Naive thymus-derived CD4-positive, alpha-beta T cell (primary cell): Measurements from ENCODE around the gene LPCAT1. TPM values are rescaled to one million over a fixed set of nuclear protein-coding genes. Genes with fewer than 3 reads are reported as not detected.
"Not testable (repeated sequence)": the region's sequence is repeated elsewhere in the genome, so short reads cannot be mapped to it uniquely, and the experiment has no call there.

ENCODE experiments used
- ATAC-seq: fragments of 150-1000 bp; cut with Tn5 transposase; 2 replicates; pipeline ENCODE4 v1.10.0; 2021; ENCODE audit warnings: mild to moderate bottlenecking, moderate library complexity
- CTCF ChIA-PET: fragments of 350-600 bp; sonication (Branson Sonifier 250); formaldehyde crosslinking; loops from one replicate; lab custom pipeline; 2021; ENCODE audit warnings: antibody characterized with exemption; lab: Charles Lee
- POLR2A ChIA-PET: fragments of 350-600 bp; sonication (Branson Sonifier 250); formaldehyde crosslinking; loops from one replicate; lab custom pipeline; 2021; ENCODE audit warnings: antibody characterized with exemption, inconsistent platforms; lab: Charles Lee
- DNase-seq, 9 donors: peaks; one replicate each; pipeline versions ENCODE4 v3.0.0 to v3.0.0-alpha.2; 2020 to 2022; ENCODE audit warnings: mixed read lengths in 1 of 9
- H3K27ac ChIP-seq: one replicate; pipeline ENCODE4 v1.7.0; 2013; ENCODE audit warnings: mild to moderate bottlenecking, low read depth, low read length, moderate library complexity
- H3K27me3 ChIP-seq, 2 donors: one replicate each; pipeline ENCODE4 v1.7.0; 2013; ENCODE audit warnings: low read length in 2 of 2, mild to moderate bottlenecking in 2 of 2, moderate library complexity in 2 of 2; ENCODE audit not compliant: control insufficient read depth in 2 of 2, insufficient read depth in 2 of 2
- H3K36me3 ChIP-seq, 3 experiments: 1 replicate in 2 of 3; 2 replicates in 1 of 3; pipeline ENCODE4 v1.7.0; 2013; ENCODE audit warnings: low read length in 3 of 3, mild to moderate bottlenecking in 3 of 3, moderate library complexity in 1 of 3; ENCODE audit not compliant: insufficient read depth in 3 of 3, control insufficient read depth in 2 of 3
- H3K4me1 ChIP-seq, 2 donors: one replicate each; pipeline ENCODE4 v1.7.0; 2013; ENCODE audit warnings: low read length in 2 of 2, mild to moderate bottlenecking in 2 of 2, moderate library complexity in 1 of 2; ENCODE audit not compliant: control insufficient read depth in 2 of 2, insufficient read depth in 2 of 2
- H3K4me3 ChIP-seq: 2 replicates; pipeline ENCODE4 v1.7.0; 2013; ENCODE audit warnings: mild to moderate bottlenecking, low read length
- H3K9me3 ChIP-seq, 3 experiments: 1 replicate in 2 of 3; 2 replicates in 1 of 3; pipeline ENCODE4 v1.7.0; 2013; ENCODE audit warnings: low read length in 3 of 3; ENCODE audit not compliant: control insufficient read depth in 2 of 3
- H3K27ac Mint-ChIP-seq, 9 donors: one replicate each; pipeline ENCODE4 v1.8.0; 2020 to 2022; ENCODE audit warnings: mixed read lengths in 9 of 9, mild to moderate bottlenecking in 8 of 9, moderate library complexity in 5 of 9, inconsistent platforms in 2 of 9
- H3K27me3 Mint-ChIP-seq, 5 donors: one replicate each; pipeline ENCODE4 v1.8.0; 2021 to 2022; ENCODE audit warnings: mixed read lengths in 5 of 5, mild to moderate bottlenecking in 1 of 5
- H3K36me3 Mint-ChIP-seq, 5 donors: one replicate each; pipeline ENCODE4 v1.8.0; 2020 to 2022; ENCODE audit warnings: mixed read lengths in 5 of 5, mild to moderate bottlenecking in 3 of 5, inconsistent platforms in 1 of 5
- H3K4me1 Mint-ChIP-seq, 7 donors: one replicate each; pipeline ENCODE4 v1.8.0; 2020 to 2022; ENCODE audit warnings: mixed read lengths in 7 of 7, mild to moderate bottlenecking in 3 of 7, inconsistent platforms in 1 of 7
- H3K4me3 Mint-ChIP-seq, 10 donors: one replicate each; pipeline ENCODE4 v1.8.0; 2020 to 2022; ENCODE audit warnings: mild to moderate bottlenecking in 10 of 10, mixed read lengths in 10 of 10, moderate library complexity in 6 of 10, inconsistent platforms in 2 of 10
- H3K9me3 Mint-ChIP-seq, 11 donors: one replicate each; pipeline ENCODE4 v1.8.0; 2020 to 2022; ENCODE audit warnings: mixed read lengths in 11 of 11, mild to moderate bottlenecking in 4 of 11, inconsistent platforms in 1 of 11, moderate library complexity in 1 of 11
- intact Hi-C, 2 donors: fragments of 100-400 bp; cut with micrococcal nuclease; formaldehyde crosslinking; loops; one replicate each; pipeline ENCODE4 v1.15.1; 2023
- polyA plus RNA-seq, 2 donors: library from polyadenylated mRNA; unstranded; fragments of 300-500 nt; fragmentation: Illumina TruSeq; gene quantifications; one replicate each; pipeline ENCODE4 v1.2.3, GENCODE V29; 2021
- total RNA-seq, 6 experiments: library from RNA in 5 of 6; stranded (reverse) in 5 of 6; gene quantifications; 1 replicate in 5 of 6; 2 replicates in 1 of 6; pipeline ENCODE4 v1.2.3 and lab custom pipeline; 2021 to 2026

LPCAT1 gene, protein sequence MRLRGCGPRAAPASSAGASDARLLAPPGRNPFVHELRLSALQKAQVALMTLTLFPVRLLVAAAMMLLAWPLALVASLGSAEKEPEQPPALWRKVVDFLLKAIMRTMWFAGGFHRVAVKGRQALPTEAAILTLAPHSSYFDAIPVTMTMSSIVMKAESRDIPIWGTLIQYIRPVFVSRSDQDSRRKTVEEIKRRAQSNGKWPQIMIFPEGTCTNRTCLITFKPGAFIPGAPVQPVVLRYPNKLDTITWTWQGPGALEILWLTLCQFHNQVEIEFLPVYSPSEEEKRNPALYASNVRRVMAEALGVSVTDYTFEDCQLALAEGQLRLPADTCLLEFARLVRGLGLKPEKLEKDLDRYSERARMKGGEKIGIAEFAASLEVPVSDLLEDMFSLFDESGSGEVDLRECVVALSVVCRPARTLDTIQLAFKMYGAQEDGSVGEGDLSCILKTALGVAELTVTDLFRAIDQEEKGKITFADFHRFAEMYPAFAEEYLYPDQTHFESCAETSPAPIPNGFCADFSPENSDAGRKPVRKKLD
- total RNA-seq (10 to 100 TPM; 29.4 to 89.4 (median 49.7) TPM), polyA plus RNA-seq (10 to 100 TPM in 1 of 2 donors, 1 to 10 TPM in 1; 9.9 to 23.5 TPM), total RNA-seq (lab: John Stamatoyannopoulos, UW) (26.9 reads per million, percentile 57 among the genes with 10 or more reads in this experiment)

DNA sequence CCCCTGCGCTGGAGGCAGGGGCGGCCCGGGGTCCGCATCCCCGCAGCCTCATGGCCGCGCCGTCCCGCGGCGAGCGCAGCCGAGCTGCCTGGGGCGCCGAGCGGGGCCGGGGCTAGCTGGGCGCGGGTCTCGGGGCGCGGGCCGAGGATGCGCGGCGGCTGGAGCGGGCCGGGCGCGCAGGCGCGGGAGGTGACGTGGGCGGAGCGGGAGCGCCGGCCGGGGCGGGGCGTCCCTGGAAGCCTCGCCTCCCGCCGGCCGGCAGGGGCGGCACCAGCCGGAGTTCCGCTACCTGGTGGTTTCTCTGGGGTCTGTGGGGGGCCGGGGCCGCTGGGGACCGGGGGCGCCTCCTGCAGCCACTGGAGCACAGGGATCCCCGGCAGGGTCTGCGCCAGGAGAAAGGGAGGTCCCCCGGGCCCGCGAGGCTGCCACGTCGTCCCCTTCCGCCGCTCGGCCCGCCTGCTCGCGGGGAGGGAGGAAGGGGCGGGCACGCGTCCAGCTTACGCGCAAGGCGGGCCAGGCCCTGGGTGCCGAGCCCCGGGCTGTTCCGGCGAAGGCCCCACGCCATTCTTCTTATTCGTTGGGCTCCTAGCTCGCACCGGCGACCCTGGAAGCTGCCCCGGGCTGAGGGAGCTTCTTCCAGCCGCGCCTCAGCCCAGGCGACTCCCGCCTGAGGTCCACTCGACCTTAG lies at the start of gene LPCAT1:
TSS of gene LPCAT1 (minus strand) at position 168 of the 688 bp plus-strand sequence. CDS start at position 52, 116 bp downstream.
- intact Hi-C loops, result loop anchor here (1.0 to 10.0 kb wide), 7 partner anchors 12 to 278 kb away; partner anchors contain the start of genes CLPTM1L (in 1 of the 2) and NDUFS6 (in 1 of the 2)
- peaks cover 13 to 30% of the 10 kb centered on the region in 2 donors for H3K4me1 ChIP-seq
- Mint-ChIP-seq H3K27ac (peak within 1 kb of the TSS in 6 of 9 donors; percentile 33 to 77 (median 69)), H3K36me3 (peaks cover 0 to 4% (median 0%) of the 10 kb centered on the region in 5 donors), H3K4me1 (peaks cover 13 to 30% (median 19%) of the 10 kb centered on the region in 7 donors), H3K27me3 (peaks cover 0 to 8% (median 0%) of the 10 kb centered on the region in 5 donors), H3K4me3 (peak within 1 kb of the TSS; percentile 73 to 89 (median 83)), H3K9me3 (no peaks in the 10 kb centered on the region)
- peaks cover 0 to 15% (median 0%) of the 10 kb centered on the region in 3 experiments for H3K36me3 ChIP-seq
- no peaks in the 10 kb centered on the region for H3K9me3 ChIP-seq
- POLR2A ChIA-PET, result interaction anchor here (0.6 to 2.0 kb wide), 4 partner anchors 9 to 1050 kb away, joined by 3 to 21 read pairs (median 5); no protein-coding TSS in a partner anchor
- no peaks in the 10 kb centered on the region for H3K27me3 ChIP-seq
- CTCF ChIA-PET, result interaction anchor here (0.5 kb wide), 1 partner anchor 1476 kb away, joined by 5 read pairs; no protein-coding TSS in a partner anchor
- H3K27ac ChIP-seq, result peak within 1 kb of the TSS; percentile 81
- peak; percentile 44 to 91 (median 71) for DNase-seq
- peak within 1 kb of the TSS; percentile 61 for H3K4me3 ChIP-seq
- ATAC-seq, result peak; percentile 93

GRCh38 chr5:1571875-1572274 lies 48.1 kb upstream of the LPCAT1 start:
- H3K27me3 ChIP-seq, H3K4me3 Mint-ChIP-seq, POLR2A ChIA-PET, H3K9me3 ChIP-seq, H3K27ac ChIP-seq, H3K4me1 ChIP-seq, H3K36me3 ChIP-seq, H3K27me3 Mint-ChIP-seq, H3K9me3 Mint-ChIP-seq, ATAC-seq, intact Hi-C loops, H3K4me1 Mint-ChIP-seq, H3K4me3 ChIP-seq, DNase-seq: not testable (repeated sequence)
- CTCF ChIA-PET, result interaction anchor here (0.6 kb wide), 1 partner anchor 26 kb away, joined by 5 read pairs; no protein-coding TSS in a partner anchor
- Mint-ChIP-seq H3K36me3 (peaks cover 0 to 28% (median 8%) of the 10 kb centered on the region in 5 donors), H3K27ac (peak overlapping the region in 1 of 9 donors; percentile 8)

GRCh38 chr5:1570975-1571374 lies 47.2 kb upstream of the LPCAT1 start:
- no peak overlapping the region for H3K4me3 ChIP-seq
- peaks cover 0 to 29% (median 8%) of the 10 kb centered on the region in 5 donors for H3K36me3 Mint-ChIP-seq
- no peak overlapping the region for H3K27ac ChIP-seq
- ChIA-PET POLR2A (no interaction called here), CTCF (interaction anchor here (0.6 to 0.7 kb wide), 2 partner anchors 18 to 25 kb away, joined by 3 to 5 read pairs; no protein-coding TSS in a partner anchor)
- no peaks in the 10 kb centered on the region for H3K9me3 ChIP-seq
- intact Hi-C loops, result no loop called here
- H3K4me1 Mint-ChIP-seq, result peaks cover 0 to 5% (median 0%) of the 10 kb centered on the region in 7 donors
- no peak overlapping the region for H3K4me3 Mint-ChIP-seq
- H3K27ac Mint-ChIP-seq, result peak overlapping the region in 1 of 9 donors; percentile 39
- ATAC-seq, result no peak
- DNase-seq, result no peak
- H3K36me3 ChIP-seq, result no peaks in the 10 kb centered on the region
- no peaks in the 10 kb centered on the region for H3K4me1 ChIP-seq
- H3K27me3 ChIP-seq, result no peaks in the 10 kb centered on the region
- peaks cover 0 to 4% (median 0%) of the 10 kb centered on the region in 11 donors for H3K9me3 Mint-ChIP-seq
- no peaks in the 10 kb centered on the region for H3K27me3 Mint-ChIP-seq

GRCh38 chr5:1568201-1568979 lies 44.6 kb upstream of the LPCAT1 start:
- intact Hi-C loops, result no loop called here
- no peak for DNase-seq

DNA sequence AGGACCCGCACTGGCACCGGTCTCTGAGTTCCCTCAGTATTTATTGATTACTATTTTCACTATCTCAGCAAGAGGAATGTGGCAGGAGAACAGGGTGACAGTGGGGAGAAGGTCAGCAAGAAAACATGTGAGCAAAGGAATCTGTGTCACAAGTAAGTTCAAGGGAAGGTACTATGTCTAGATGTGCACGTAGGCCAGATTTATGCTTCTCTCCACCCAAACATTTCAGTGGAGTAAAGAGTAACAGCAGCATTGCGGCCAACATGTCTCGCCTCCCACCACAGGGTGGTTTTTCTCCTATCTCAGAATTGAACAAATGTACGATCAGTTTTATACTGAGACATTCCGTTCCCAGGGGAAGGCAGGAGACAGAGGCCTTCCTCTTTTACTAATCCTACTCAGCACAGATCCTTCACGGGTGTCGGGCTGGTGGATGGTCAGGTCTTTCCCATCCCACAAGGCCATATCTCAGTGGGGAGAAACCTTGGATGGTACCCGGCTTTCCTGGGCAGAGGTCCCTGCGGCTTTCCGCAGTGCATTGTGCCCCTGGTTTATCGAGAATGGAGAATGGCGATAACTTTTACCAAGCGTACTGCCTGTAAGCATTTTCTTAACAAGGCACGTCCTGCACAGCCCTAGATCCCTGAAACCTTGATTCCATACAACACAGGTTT lies 43.9 kb upstream of the LPCAT1 start:
- peak overlapping the region in 2 of 9 donors; percentile 0 to 56 for H3K27ac Mint-ChIP-seq
- H3K27me3 ChIP-seq, ATAC-seq, H3K4me1 ChIP-seq, H3K4me3 Mint-ChIP-seq, POLR2A ChIA-PET, H3K27ac ChIP-seq, H3K4me3 ChIP-seq, DNase-seq, H3K4me1 Mint-ChIP-seq, H3K27me3 Mint-ChIP-seq, H3K9me3 Mint-ChIP-seq, H3K36me3 ChIP-seq, H3K9me3 ChIP-seq, intact Hi-C loops, CTCF ChIA-PET: not testable (repeated sequence)
- peaks cover 0 to 24% (median 8%) of the 10 kb centered on the region in 5 donors for H3K36me3 Mint-ChIP-seq

More at GRCh38 chr5:1568201-1568979, 44.6 kb upstream of the LPCAT1 start:
- H3K36me3 Mint-ChIP-seq, result peaks cover 0 to 25% (median 8%) of the 10 kb centered on the region in 5 donors
- H3K4me3 ChIP-seq, result no peak overlapping the region
- no peak overlapping the region for H3K27ac ChIP-seq
- no peaks in the 10 kb centered on the region for H3K27me3 Mint-ChIP-seq
- H3K36me3 ChIP-seq, result no peaks in the 10 kb centered on the region
- ChIA-PET POLR2A (no interaction called here), CTCF (no interaction called here)
- no peaks in the 10 kb centered on the region for H3K27me3 ChIP-seq
- peak overlapping the region in 3 of 9 donors; percentile 8 to 59 (median 56) for H3K27ac Mint-ChIP-seq
- H3K9me3 Mint-ChIP-seq, result peaks cover 0 to 4% (median 0%) of the 10 kb centered on the region in 11 donors
- no peaks in the 10 kb centered on the region for H3K9me3 ChIP-seq
- H3K4me3 Mint-ChIP-seq, result no peak overlapping the region
- no peaks in the 10 kb centered on the region for H3K4me1 ChIP-seq
- ATAC-seq, result no peak
- peaks cover 0 to 7% (median 0%) of the 10 kb centered on the region in 7 donors for H3K4me1 Mint-ChIP-seq
